HTR-8/SVneo (cell line): ENCODE data around the gene FAR1.
A peak's percentile ranks its signal among the peaks of the same experiment; 100 is the strongest.
"Not testable (repeated sequence)": the region's sequence is repeated elsewhere in the genome, so short reads cannot be mapped to it uniquely, and the experiment has no call there.

ENCODE experiments used
- DNase-seq: peaks from one replicate; pipeline ENCODE4 v3.0.0; 2011; ENCODE audit warnings: low spot score, mixed read lengths; ENCODE audit not compliant: insufficient read length
- FAIRE-seq: peaks from 2 replicates; lab custom pipeline; 2011; peaks lifted over from hg19 to GRCh38; lab: Jason Lieb, UNC

FAR1 gene

GRCh38 chr11:13668102-13668956, at the start of gene FAR1:
Gene FAR1 (plus strand): TSS chr11:13668668. CDS start chr11:13694766, 26,098 bp downstream.
- peak; percentile 96 for FAIRE-seq
- peak; percentile 97 for DNase-seq

GRCh38 chr11:13620063-13620462, 48.4 kb upstream of the FAR1 start:
- DNase-seq (no peak), FAIRE-seq (no peak)

- DNase-seq, FAIRE-seq: not testable (repeated sequence)
These were observed 41.6 kb upstream of the FAR1 start for GRCh38 chr11:13626818-13627217.

GRCh38 chr11:13628634-13629033, 39.8 kb upstream of the FAR1 start:
- FAIRE-seq, DNase-seq: not testable (repeated sequence)

GRCh38 chr11:13629779-13630178, 38.7 kb upstream of the FAR1 start:
- FAIRE-seq (no peak), DNase-seq (no peak)

- no peak for FAIRE-seq
These were observed 33.2 kb upstream of the FAR1 start for GRCh38 chr11:13635290-13635689.

GRCh38 chr11:13635804-13636203, 32.7 kb upstream of the FAR1 start:
- DNase-seq (no peak), FAIRE-seq (no peak)

More at GRCh38 chr11:13635290-13635689, 33.2 kb upstream of the FAR1 start:
- DNase-seq, result no peak

GRCh38 chr11:13637125-13638069, 31.1 kb upstream of the FAR1 start:
- DNase-seq (no peak), FAIRE-seq (no peak)

GRCh38 chr11:13638422-13638821, 30.0 kb upstream of the FAR1 start:
- FAIRE-seq (no peak), DNase-seq (no peak)

GRCh38 chr11:13644997-13645687, 23.3 kb upstream of the FAR1 start:
- no peak for DNase-seq
- FAIRE-seq, result no peak

- FAIRE-seq (no peak), DNase-seq (no peak)
These were observed 21.1 kb upstream of the FAR1 start for GRCh38 chr11:13647391-13647790.

- no peak for FAIRE-seq
- no peak for DNase-seq
These were observed 18.8 kb upstream of the FAR1 start for GRCh38 chr11:13649619-13650018.

GRCh38 chr11:13651515-13651914, 17.0 kb upstream of the FAR1 start:
- not testable (repeated sequence) for DNase-seq, FAIRE-seq

- FAIRE-seq (no peak), DNase-seq (no peak)
These were observed 7.3 kb upstream of the FAR1 start for GRCh38 chr11:13661074-13661623.

GRCh38 chr11:13663631-13664071, 4.8 kb upstream of the FAR1 start:
- DNase-seq (no peak), FAIRE-seq (no peak)

- DNase-seq, result no peak
- no peak for FAIRE-seq
These were observed 4.1 kb upstream of the FAR1 start for GRCh38 chr11:13664351-13664750.

GRCh38 chr11:13666708-13667107, 1.8 kb upstream of the FAR1 start:
- FAIRE-seq (no peak), DNase-seq (no peak)

GRCh38 chr11:13667245-13667644, 1.2 kb upstream of the FAR1 start:
- no peak for DNase-seq
- no peak for FAIRE-seq

- FAIRE-seq, result no peak
- DNase-seq, result no peak
These were observed 720 bp upstream of the FAR1 start for GRCh38 chr11:13667795-13668101.

GRCh38 chr11:13668957-13669521, 571 bp downstream of the FAR1 start:
- FAIRE-seq (no peak), DNase-seq (no peak)
